ENCODE results near the gene LRRC19. TPM values are rescaled to one million over a fixed set of nuclear protein-coding genes. Genes with fewer than 3 reads are reported as not detected.

LRRC19 gene
- total RNA-seq, 1 experiment from 2014 or later = 0.08 TPM

- peak; percentile 98 for DNase-seq (ENCODE audit: low spot score)
These were observed 49.3 kb downstream of the LRRC19 start, which contains the start of gene IFT74 for GRCh38 chr9:26955921-26956859. Gene IFT74 (plus strand): TSS chr9:26956412. CDS start chr9:26961968, 5,556 bp downstream.

DNA sequence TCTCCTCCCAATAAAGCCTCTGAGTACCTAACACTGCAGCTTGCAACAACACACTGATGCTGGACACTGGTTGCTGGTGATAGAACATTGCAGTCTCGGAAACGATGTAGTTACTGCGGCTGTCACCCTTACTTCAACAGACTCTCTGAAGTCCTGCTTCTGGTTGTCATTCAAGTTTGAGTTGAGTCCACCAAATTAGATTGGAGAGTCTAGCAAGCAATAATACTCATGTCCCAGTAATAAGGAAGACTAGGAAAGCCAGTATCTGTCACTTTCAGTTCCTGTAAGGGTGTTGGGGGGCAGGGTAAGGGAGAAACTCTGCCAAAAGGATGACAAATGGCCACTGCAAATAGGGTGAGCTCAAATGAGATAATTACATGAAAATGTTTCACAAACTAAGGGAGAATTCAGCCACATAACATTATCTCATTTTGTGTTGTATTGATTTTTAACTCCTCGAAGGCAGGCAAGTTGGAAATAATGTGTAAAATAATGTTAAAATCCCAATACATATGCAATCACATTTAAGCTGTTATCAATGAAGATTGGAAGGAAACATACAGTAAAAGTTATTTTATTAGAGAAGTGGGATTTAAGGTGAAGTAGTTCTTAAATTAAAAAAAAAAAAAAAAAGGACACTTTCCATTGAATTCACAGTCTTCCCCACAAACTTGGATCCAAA is 50.1 kb downstream of the LRRC19 start:
- peak; percentile 21 for DNase-seq (ENCODE audit: low spot score)

- no peak for DNase-seq (ENCODE audit: low spot score)
These were observed 51.4 kb downstream of the LRRC19 start for GRCh38 chr9:26954050-26954508.

DNA sequence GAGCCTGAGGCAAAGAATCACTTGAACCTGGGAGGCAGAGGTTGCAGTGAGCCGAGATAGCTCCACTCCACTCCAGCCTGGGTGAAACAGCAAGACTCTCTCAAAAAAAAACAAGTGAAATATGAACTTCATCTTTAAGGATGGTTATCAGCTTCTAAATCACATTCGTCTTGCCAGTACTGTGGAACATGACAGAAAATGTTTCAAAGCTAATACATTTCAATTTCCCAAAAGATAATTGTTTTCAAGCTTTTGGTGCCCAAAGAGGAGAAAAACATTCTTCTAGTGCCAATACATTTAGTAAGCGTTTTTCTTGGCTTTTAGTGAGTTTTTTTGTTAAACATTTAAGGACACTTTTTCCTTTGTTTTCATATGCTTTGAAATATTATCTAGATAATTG is 53.7 kb downstream of the LRRC19 start:
- DNase-seq (ENCODE audit: low spot score) = no peak

GRCh38 chr9:26950521-26950920 is 55.0 kb downstream of the LRRC19 start:
- no peak for DNase-seq (ENCODE audit: low spot score)

- no peak for DNase-seq (ENCODE audit: low spot score)
These were observed 55.8 kb downstream of the LRRC19 start for GRCh38 chr9:26949637-26950069.

GRCh38 chr9:26947736-26948135 is 57.7 kb downstream of the LRRC19 start:
- DNase-seq (ENCODE audit: low spot score) = no peak

GRCh38 chr9:26946753-26947727 is 58.4 kb downstream of the LRRC19 start, which contains the start of gene PLAA:
Gene PLAA (minus strand): TSS chr9:26947242. CDS start chr9:26947045, 197 bp downstream.
- peak; percentile 93 for DNase-seq (ENCODE audit: low spot score)

DNA sequence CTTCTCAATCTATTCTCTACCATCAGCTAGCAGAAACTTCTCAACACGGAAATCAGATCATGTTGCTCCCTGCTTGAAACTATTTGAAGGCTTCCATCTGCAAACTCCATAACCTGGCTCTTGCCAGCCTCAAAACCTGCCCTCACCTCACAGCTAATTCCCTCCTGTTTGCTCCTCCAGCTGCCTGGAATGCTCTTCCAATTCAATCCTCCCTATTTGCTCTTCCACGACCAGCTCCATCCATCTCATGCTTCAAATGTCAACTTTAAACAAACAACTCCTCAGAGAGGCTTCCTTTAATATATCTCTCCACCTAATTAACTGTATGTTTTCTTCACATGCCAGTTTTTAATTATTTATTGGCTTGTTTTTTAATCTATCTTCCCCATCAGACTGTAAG is 59.9 kb downstream of the LRRC19 start:
- peak; percentile 3 for DNase-seq (ENCODE audit: low spot score)

Other genes starting within 250 kb of the LRRC19 start
- gene CAAP1, start 112.9 kb downstream of the LRRC19 start, total RNA-seq (2014; rRNA removed; shearing (Covaris generic)) = 19.9 and 28.2 TPM in 2 replicates
- gene PLAA, start 58.4 kb downstream of the LRRC19 start, total RNA-seq (2014; rRNA removed; shearing (Covaris generic)) = 25.7 and 28.4 TPM in 2 replicates
- gene IFT74, start 49.3 kb downstream of the LRRC19 start, total RNA-seq (2014; rRNA removed; shearing (Covaris generic)) = 4.0 and 4.7 TPM in 2 replicates
- 0.15 and 0.23 TPM in 2 replicates for gene TEK, start 103.6 kb upstream of the LRRC19 start, total RNA-seq (2014; rRNA removed; shearing (Covaris generic))